HepG2 (cell line): ENCODE results near the gene C19orf18. TPM values are rescaled to one million over a fixed set of nuclear protein-coding genes. Genes with fewer than 3 reads are reported as not detected.

Experiments
- DDIT3 ChIP-seq: sonication (generic); formaldehyde crosslinking; IDR thresholded peaks from 2 replicates; pipeline ENCODE4 v1.4.0; 2020; ENCODE audit warnings: mild to moderate bottlenecking, missing genetic modification reagents
- HOXA5 ChIP-seq: sonication (generic); formaldehyde crosslinking; IDR thresholded peaks from 2 replicates; pipeline ENCODE4 v1.4.0; 2020; ENCODE audit warnings: missing genetic modification reagents
- KLF12 ChIP-seq: sonication (generic); formaldehyde crosslinking; IDR thresholded peaks from 2 replicates; pipeline ENCODE4 v1.4.0; 2020; ENCODE audit warnings: missing genetic modification reagents, borderline replicate concordance
- MATR3 ChIP-seq: sonication (generic); formaldehyde crosslinking; IDR thresholded peaks from 2 replicates; pipeline ENCODE4 v1.4.0; 2020; ENCODE audit warnings: missing genetic modification reagents
- MIER3 ChIP-seq: IDR thresholded peaks from 2 replicates; pipeline ENCODE4 v1.6.1; 2016; ENCODE audit warnings: missing compliant biosample characterization, borderline replicate concordance
- NFATC3 ChIP-seq: sonication (generic); formaldehyde crosslinking; IDR thresholded peaks from 2 replicates; pipeline ENCODE4 v1.5.1; 2020; ENCODE audit warnings: mild to moderate bottlenecking, missing genetic modification reagents
- PHF20 ChIP-seq: sonication (generic); formaldehyde crosslinking; IDR thresholded peaks from 2 replicates; pipeline ENCODE4 v1.5.0; 2020; ENCODE audit warnings: mild to moderate bottlenecking, missing genetic modification reagents
- SAP130 ChIP-seq: IDR thresholded peaks from 2 replicates; pipeline ENCODE4 v1.6.1; 2016; ENCODE audit warnings: low read depth
- SCMH1 ChIP-seq: sonication (generic); formaldehyde crosslinking; IDR thresholded peaks from 2 replicates; pipeline ENCODE4 v1.9.0; 2021; ENCODE audit warnings: missing genetic modification reagents, mild to moderate bottlenecking, borderline replicate concordance
- ZBTB26 ChIP-seq: IDR thresholded peaks from 2 replicates; pipeline ENCODE4 v1.6.1; 2016; ENCODE audit warnings: missing compliant biosample characterization, missing genetic modification reagents, borderline replicate concordance
- ZFP37 ChIP-seq: sonication (generic); formaldehyde crosslinking; IDR thresholded peaks from 2 replicates; pipeline ENCODE4 v1.4.0; 2020; ENCODE audit warnings: missing genetic modification reagents, borderline replicate concordance
- ZFP82 ChIP-seq: sonication (generic); formaldehyde crosslinking; IDR thresholded peaks from 2 replicates; pipeline ENCODE4 v1.5.1; 2020; ENCODE audit warnings: mild to moderate bottlenecking, missing genetic modification reagents, borderline replicate concordance
- ZNF30 ChIP-seq: sonication (generic); formaldehyde crosslinking; IDR thresholded peaks from 2 replicates; pipeline ENCODE4 v1.5.0; 2020; ENCODE audit warnings: mild to moderate bottlenecking, missing genetic modification reagents
- ZNF678 ChIP-seq: sonication (generic); formaldehyde crosslinking; IDR thresholded peaks from 2 replicates; pipeline ENCODE4 v1.4.0; 2020; ENCODE audit warnings: mild to moderate bottlenecking, missing genetic modification reagents
- ZNF75D ChIP-seq: sonication (generic); formaldehyde crosslinking; IDR thresholded peaks from 2 replicates; pipeline ENCODE4 v1.8.1; 2023; ENCODE audit warnings: missing genetic modification reagents, mild to moderate bottlenecking, borderline replicate concordance
- polyA plus RNA-seq, 8 experiments: library from polyadenylated mRNA; depleted of rRNA in 3 of 8; stranded (reverse) in 7 of 8; unstranded in 1 of 8; fragments of >200 nt; fragmentation: Illumina TruSeq in 4 of 8; extraction: Trizol in 4 of 8; gene quantifications; 2 replicates each; pipeline versions ENCODE4 v1.2.1 to v1.2.3, GENCODE V29; 2011 to 2016; ENCODE audit warnings: low read depth in 4 of 8, missing spikeins in 1 of 8, mixed read lengths in 1 of 8; ENCODE audit not compliant: insufficient read depth in 1 of 8
- total RNA-seq, 5 experiments: library from RNA; depleted of rRNA; stranded (reverse); fragments of >200 nt; fragmentation: Illumina TruSeq; extraction: Trizol; gene quantifications; 2 replicates each; pipeline ENCODE4 v1.2.3, GENCODE V29; 2016; ENCODE audit warnings: low read depth in 1 of 5
- TF ChIP-seq, protein P1 (sequence below): sonication (generic); formaldehyde crosslinking; IDR thresholded peaks from 2 replicates; pipeline ENCODE4 v1.9.0; 2021; ENCODE audit warnings: mild to moderate bottlenecking, missing genetic modification reagents
- TF ChIP-seq, protein P2 (sequence below): sonication (generic); formaldehyde crosslinking; IDR thresholded peaks from 2 replicates; pipeline ENCODE4 v1.5.0; 2020; ENCODE audit warnings: mild to moderate bottlenecking, missing genetic modification reagents

Gene C19orf18
- total and polyA plus RNA-seq, 2 of the 13 experiments (the other 11 are each of a cell fraction or from before 2014, with no cell fraction given), result 0.38 to 0.55 TPM

- TF ChIP-seq, protein P1, sequence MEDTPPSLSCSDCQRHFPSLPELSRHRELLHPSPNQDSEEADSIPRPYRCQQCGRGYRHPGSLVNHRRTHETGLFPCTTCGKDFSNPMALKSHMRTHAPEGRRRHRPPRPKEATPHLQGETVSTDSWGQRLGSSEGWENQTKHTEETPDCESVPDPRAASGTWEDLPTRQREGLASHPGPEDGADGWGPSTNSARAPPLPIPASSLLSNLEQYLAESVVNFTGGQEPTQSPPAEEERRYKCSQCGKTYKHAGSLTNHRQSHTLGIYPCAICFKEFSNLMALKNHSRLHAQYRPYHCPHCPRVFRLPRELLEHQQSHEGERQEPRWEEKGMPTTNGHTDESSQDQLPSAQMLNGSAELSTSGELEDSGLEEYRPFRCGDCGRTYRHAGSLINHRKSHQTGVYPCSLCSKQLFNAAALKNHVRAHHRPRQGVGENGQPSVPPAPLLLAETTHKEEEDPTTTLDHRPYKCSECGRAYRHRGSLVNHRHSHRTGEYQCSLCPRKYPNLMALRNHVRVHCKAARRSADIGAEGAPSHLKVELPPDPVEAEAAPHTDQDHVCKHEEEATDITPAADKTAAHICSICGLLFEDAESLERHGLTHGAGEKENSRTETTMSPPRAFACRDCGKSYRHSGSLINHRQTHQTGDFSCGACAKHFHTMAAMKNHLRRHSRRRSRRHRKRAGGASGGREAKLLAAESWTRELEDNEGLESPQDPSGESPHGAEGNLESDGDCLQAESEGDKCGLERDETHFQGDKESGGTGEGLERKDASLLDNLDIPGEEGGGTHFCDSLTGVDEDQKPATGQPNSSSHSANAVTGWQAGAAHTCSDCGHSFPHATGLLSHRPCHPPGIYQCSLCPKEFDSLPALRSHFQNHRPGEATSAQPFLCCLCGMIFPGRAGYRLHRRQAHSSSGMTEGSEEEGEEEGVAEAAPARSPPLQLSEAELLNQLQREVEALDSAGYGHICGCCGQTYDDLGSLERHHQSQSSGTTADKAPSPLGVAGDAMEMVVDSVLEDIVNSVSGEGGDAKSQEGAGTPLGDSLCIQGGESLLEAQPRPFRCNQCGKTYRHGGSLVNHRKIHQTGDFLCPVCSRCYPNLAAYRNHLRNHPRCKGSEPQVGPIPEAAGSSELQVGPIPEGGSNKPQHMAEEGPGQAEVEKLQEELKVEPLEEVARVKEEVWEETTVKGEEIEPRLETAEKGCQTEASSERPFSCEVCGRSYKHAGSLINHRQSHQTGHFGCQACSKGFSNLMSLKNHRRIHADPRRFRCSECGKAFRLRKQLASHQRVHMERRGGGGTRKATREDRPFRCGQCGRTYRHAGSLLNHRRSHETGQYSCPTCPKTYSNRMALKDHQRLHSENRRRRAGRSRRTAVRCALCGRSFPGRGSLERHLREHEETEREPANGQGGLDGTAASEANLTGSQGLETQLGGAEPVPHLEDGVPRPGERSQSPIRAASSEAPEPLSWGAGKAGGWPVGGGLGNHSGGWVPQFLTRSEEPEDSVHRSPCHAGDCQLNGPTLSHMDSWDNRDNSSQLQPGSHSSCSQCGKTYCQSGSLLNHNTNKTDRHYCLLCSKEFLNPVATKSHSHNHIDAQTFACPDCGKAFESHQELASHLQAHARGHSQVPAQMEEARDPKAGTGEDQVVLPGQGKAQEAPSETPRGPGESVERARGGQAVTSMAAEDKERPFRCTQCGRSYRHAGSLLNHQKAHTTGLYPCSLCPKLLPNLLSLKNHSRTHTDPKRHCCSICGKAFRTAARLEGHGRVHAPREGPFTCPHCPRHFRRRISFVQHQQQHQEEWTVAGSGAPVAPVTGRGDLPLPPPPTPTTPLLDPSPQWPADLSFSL (CRISPR knock-in tag), result no peak
- TF ChIP-seq KLF12 (CRISPR knock-in tag), result peak; percentile 83; the same call in 1 of the 2 replicates
- TF ChIP-seq MIER3 (CRISPR knock-in tag), result peak; percentile 89; the same call in 1 of the 2 replicates
- no peak for TF ChIP-seq DDIT3 (CRISPR knock-in tag)
- TF ChIP-seq SAP130 (CRISPR knock-in tag), result peak; percentile 98
- TF ChIP-seq MATR3, result no peak
- 0 out of 2 replicates have a peak, but pooled peaks have one; percentile 39 for TF ChIP-seq ZNF678 (CRISPR knock-in tag)
- peak; percentile 92 for TF ChIP-seq PHF20 (CRISPR knock-in tag)
- TF ChIP-seq ZFP37, result 0 out of 2 replicates have a peak, but pooled peaks have one; percentile 24
- peak; percentile 78; the same call in 1 of the 2 replicates for TF ChIP-seq HOXA5 (CRISPR knock-in tag)
- TF ChIP-seq, protein P2, sequence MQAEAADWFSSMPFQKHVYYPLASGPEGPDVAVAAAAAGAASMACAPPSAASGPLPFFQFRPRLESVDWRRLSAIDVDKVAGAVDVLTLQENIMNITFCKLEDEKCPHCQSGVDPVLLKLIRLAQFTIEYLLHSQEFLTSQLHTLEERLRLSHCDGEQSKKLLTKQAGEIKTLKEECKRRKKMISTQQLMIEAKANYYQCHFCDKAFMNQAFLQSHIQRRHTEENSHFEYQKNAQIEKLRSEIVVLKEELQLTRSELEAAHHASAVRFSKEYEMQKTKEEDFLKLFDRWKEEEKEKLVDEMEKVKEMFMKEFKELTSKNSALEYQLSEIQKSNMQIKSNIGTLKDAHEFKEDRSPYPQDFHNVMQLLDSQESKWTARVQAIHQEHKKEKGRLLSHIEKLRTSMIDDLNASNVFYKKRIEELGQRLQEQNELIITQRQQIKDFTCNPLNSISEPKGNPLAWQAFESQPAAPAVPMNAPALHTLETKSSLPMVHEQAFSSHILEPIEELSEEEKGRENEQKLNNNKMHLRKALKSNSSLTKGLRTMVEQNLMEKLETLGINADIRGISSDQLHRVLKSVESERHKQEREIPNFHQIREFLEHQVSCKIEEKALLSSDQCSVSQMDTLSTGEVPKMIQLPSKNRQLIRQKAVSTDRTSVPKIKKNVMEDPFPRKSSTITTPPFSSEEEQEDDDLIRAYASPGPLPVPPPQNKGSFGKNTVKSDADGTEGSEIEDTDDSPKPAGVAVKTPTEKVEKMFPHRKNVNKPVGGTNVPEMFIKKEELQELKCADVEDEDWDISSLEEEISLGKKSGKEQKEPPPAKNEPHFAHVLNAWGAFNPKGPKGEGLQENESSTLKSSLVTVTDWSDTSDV (CRISPR knock-in tag), result no peak
- TF ChIP-seq ZFP82, result no peak
- TF ChIP-seq ZNF75D (CRISPR knock-in tag), result no peak
- TF ChIP-seq SCMH1 (CRISPR knock-in tag), result no peak
- peak; percentile 42; the same call in 1 of the 2 replicates for TF ChIP-seq ZBTB26 (CRISPR knock-in tag)
- no peak for TF ChIP-seq ZNF30 (CRISPR knock-in tag)
- TF ChIP-seq NFATC3 (CRISPR knock-in tag), result no peak
Observed at GRCh38 chr19:57947419-57948134, 26.8 kb downstream of the C19orf18 start, which contains the start of gene ZNF256 (continued).
